Measurements from ENCODE around the gene MPI. TPM values are rescaled to one million over a fixed set of nuclear protein-coding genes. Genes with fewer than 3 reads are reported as not detected.

MPI gene
- total and polyA plus RNA-seq, 2 of the 8 experiments (the other 6 are each of a cell fraction or from before 2014, with no cell fraction given), result 31.0 to 74.8 TPM

DNA sequence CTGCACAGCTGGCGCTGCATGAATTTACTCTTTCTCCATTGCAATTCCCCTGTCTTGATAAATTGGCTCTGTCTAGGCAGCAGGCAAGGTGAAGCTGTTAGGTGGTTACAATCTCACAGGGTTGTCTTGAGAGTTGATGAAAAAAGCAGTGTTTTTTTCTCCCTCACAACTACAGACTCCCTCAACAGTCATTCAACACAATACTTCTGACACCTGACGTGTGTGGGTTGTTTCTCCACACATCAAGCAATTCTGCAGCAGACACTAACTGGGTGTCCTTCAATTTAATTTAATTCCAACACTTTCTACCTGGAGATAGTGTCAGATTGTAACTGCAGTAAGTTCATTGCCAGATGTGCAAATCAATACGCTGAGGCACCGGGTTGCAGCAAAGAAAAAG lies 11.6 kb upstream of the MPI start:
- Histone ChIP-seq H2BK15ac (ENCODE audit: low read length) (no peak overlapping the region), H3K4me2 (ENCODE audit: insufficient read depth in 1 of 2, low read depth in 2 of 2, low read length in 2 of 2) (no peak overlapping the region), H4K8ac (ENCODE audit: extremely low read depth, insufficient read depth, low read length) (no peak overlapping the region), H3K9me3 (ENCODE audit: insufficient read depth in 2 of 2, low read depth in 1 of 2, low read length in 1 of 2) (no peaks in the 10 kb centered on the region), H3K79me2 (ENCODE audit: control insufficient read depth in 1 of 2, insufficient read depth in 2 of 2, low read length in 2 of 2) (no peaks in the 10 kb centered on the region), H4K91ac (replicated peaks; ENCODE audit: insufficient read length, low read length) (no peak overlapping the region), H3K14ac (ENCODE audit: insufficient read length) (no peak overlapping the region), H2BK20ac (ENCODE audit: low read length) (no peak overlapping the region), H2AFZ (ENCODE audit: low read length) (no peak overlapping the region), H3K27ac (ENCODE audit: low read depth, low read length) (no peak overlapping the region), H2BK12ac (ENCODE audit: low read depth, low read length) (no peak overlapping the region), H3K36me3 (ENCODE audit: control insufficient read depth in 2 of 4, insufficient read depth in 4 of 4, low read length in 3 of 4) (no peaks in the 10 kb centered on the region), H3K4ac (replicated peaks; ENCODE audit: insufficient read length, low read depth, low read length) (no peak overlapping the region), H3K23ac (ENCODE audit: insufficient read length) (no peak overlapping the region), H4K20me1 (replicated peaks in 1 of 2; ENCODE audit: control insufficient read depth in 1 of 2, insufficient read depth in 2 of 2, low read length in 2 of 2) (no peaks in the 10 kb centered on the region), H2BK120ac (replicated peaks; ENCODE audit: low read depth, low read length) (no peak overlapping the region), H3K27me3 (replicated peaks in 1 of 4; ENCODE audit: control insufficient read depth in 3 of 4, extremely low read depth in 1 of 4, insufficient read depth in 3 of 4, low read length in 3 of 4) (no peaks in the 10 kb centered on the region), H3K56ac (replicated peaks; ENCODE audit: insufficient read length, low read depth, low read length) (no peak overlapping the region), H3K23me2 (ENCODE audit: low read depth, low read length) (peaks cover 5% of the 10 kb centered on the region; the same call in 1 of the 2 replicates), H3K4me1 (replicated peaks in 1 of 4; ENCODE audit: control insufficient read depth in 3 of 4, insufficient read depth in 4 of 4, low read length in 3 of 4) (peaks cover 0 to 3% (median 3%) of the 10 kb centered on the region in 4 experiments; a peak in 3 of 7 replicates), H3K79me1 (ENCODE audit: low read depth, low read length) (no peaks in the 10 kb centered on the region), H3K18ac (ENCODE audit: extremely low read depth, low read length) (no peak overlapping the region), H2BK5ac (ENCODE audit: low read depth, low read length) (no peak overlapping the region), H3K9ac (replicated peaks in 1 of 4; ENCODE audit: extremely low read depth in 1 of 4, low read depth in 3 of 4, low read length in 3 of 4) (no peak overlapping the region), H4K5ac (ENCODE audit: insufficient read length, low read depth, low read length) (no peak overlapping the region), H2AK5ac (ENCODE audit: low read depth, low read length) (no peak overlapping the region), H3K4me3 (ENCODE audit: extremely low read depth in 1 of 4, insufficient read depth in 2 of 4, low read depth in 3 of 4, low read length in 4 of 4) (no peak overlapping the region)
- ChIA-PET CTCF (ENCODE audit: partially characterized antibody) (interaction anchor here (0.8 to 2.0 kb wide), 2 partner anchors 23 to 26 kb away, joined by 3 to 13 read pairs; no protein-coding TSS in a partner anchor), POLR2A (ENCODE audit: partially characterized antibody) (interaction anchor here (0.7 to 1.2 kb wide), 5 partner anchors 13 to 60 kb away, joined by 3 to 4 read pairs (median 3); partner anchors contain the start of gene COX5A)
- WGBS, 2 experiments (ENCODE audit: extremely low coverage in 1 of 2, insufficient coverage in 1 of 2, insufficient read length in 1 of 2, insufficient replicate concordance in 2 of 2, low coverage in 1 of 2, low lambda C conversion rate in 2 of 2, missing lambda C conversion rate in 1 of 2), result 75% methylated on average over 4 of the region's 4 CpGs; no CpG with 5 or more reads in 1 of the 2 experiments
- DNase-seq (ENCODE audit: low read depth in 1 of 2, low spot score in 2 of 2) (no peak), FAIRE-seq (no peak)
- no peak for TF ChIP-seq SIRT6 (IDR thresholded peaks at IDR 0.05; ENCODE audit: low read length)
